Mesothelial cell of epicardium (in vitro differentiated cells): Measurements from ENCODE around the gene CDKN1A. TPM values are rescaled to one million over a fixed set of nuclear protein-coding genes. Genes with fewer than 3 reads are reported as not detected.

Source experiments
- DNase-seq, 2 experiments: peaks; one replicate each; pipeline ENCODE4 v3.0.0; 2021; ENCODE audit warnings: low spot score in 2 of 2; ENCODE audit not compliant: unreplicated experiment in 2 of 2
- H3K27ac Mint-ChIP-seq: 2 replicates; pipeline ENCODE4 v1.8.0; 2021; ENCODE audit warnings: mixed read lengths
- H3K27me3 Mint-ChIP-seq: 2 replicates; pipeline ENCODE4 v1.8.0; 2021; ENCODE audit warnings: low read depth, mixed read lengths
- H3K36me3 Mint-ChIP-seq: 2 replicates; pipeline ENCODE4 v1.8.0; 2021; ENCODE audit warnings: mixed read lengths
- H3K4me1 Mint-ChIP-seq: 2 replicates; pipeline ENCODE4 v1.8.0; 2021; ENCODE audit warnings: mixed read lengths
- H3K4me3 Mint-ChIP-seq: 2 replicates; pipeline ENCODE4 v1.8.0; 2021; ENCODE audit warnings: mild to moderate bottlenecking, moderate library complexity, mixed read lengths
- H3K9me3 Mint-ChIP-seq: 2 replicates; pipeline ENCODE4 v1.8.0; 2021; ENCODE audit warnings: mixed read lengths
- CTCF ChIP-seq: fragments of 200-600 bp; sonication (generic); IDR thresholded peaks from one replicate; pipeline ENCODE4 v1.5.0; 2021; ENCODE audit warnings: antibody characterized with exemption; ENCODE audit not compliant: unreplicated experiment
- total RNA-seq: library from RNA; stranded (reverse); gene quantifications from 3 replicates; pipeline ENCODE4 v1.2.1, GENCODE V29; 2021

The CDKN1A gene
- total RNA-seq, 1 donor from 2014 or later, result 57.1 TPM

GRCh38 chr6:36712816-36713215 lies 34.3 kb downstream of the CDKN1A start:
- Mint-ChIP-seq H3K4me1 (no peaks in the 10 kb centered on the region), H3K36me3 (no peaks in the 10 kb centered on the region), H3K27me3 (no peaks in the 10 kb centered on the region), H3K9me3 (no peaks in the 10 kb centered on the region), H3K27ac (no peak overlapping the region), H3K4me3 (no peak overlapping the region)
- TF ChIP-seq CTCF, result no peak
- no peak for DNase-seq

DNA sequence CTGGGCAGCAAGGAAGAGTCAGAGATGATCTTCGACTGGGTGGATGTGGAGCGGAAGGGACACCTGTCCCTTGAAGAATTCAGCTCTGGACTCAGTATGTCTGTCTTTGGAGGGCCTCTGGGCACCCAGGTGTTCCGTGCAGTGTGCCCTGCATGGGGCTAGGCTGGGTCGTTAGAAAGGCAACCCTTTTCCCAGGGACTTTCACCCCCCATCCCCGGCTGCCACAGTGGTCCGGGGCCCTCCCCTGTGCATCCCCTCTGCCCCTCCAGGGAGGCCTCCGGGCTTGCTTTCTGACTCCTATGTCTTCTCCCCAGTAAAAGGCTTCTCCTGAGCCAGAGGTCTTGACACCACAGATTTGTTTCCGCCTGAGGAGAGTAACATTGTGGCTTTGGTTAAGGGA lies 35.3 kb downstream of the CDKN1A start:
- no peak overlapping the region for H3K27ac Mint-ChIP-seq
- H3K4me1 Mint-ChIP-seq, result no peaks in the 10 kb centered on the region
- H3K36me3 Mint-ChIP-seq, result no peaks in the 10 kb centered on the region

DNA sequence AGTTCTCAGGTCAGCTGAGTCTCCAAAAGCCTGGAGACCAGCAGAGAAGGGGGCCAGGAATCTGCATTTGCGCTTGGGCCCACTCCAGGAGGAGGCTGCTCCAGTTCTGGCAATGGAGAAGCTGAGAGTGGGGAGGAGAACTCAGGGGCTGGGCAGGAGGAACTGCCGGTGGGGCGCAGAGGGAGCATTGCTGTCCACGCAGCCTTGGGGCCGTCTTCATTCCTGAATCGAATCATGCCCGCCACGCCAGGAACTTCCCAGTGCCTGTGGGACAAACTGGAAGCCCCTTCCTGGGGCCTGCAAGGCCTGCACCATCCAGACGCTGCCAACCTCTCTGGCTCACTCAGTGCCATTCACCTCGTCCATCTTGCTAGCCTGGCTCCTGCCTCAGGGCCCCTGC lies 36.0 kb downstream of the CDKN1A start:
- no peak for TF ChIP-seq CTCF
- Mint-ChIP-seq H3K4me3 (no peak overlapping the region), H3K27ac (no peak overlapping the region), H3K36me3 (no peaks in the 10 kb centered on the region), H3K4me1 (no peaks in the 10 kb centered on the region), H3K27me3 (no peaks in the 10 kb centered on the region), H3K9me3 (no peaks in the 10 kb centered on the region)
- DNase-seq, result no peak

More for the DNA sequence above, 35.3 kb downstream of the CDKN1A start:
- no peaks in the 10 kb centered on the region for H3K9me3 Mint-ChIP-seq
- H3K4me3 Mint-ChIP-seq, result no peak overlapping the region
- TF ChIP-seq CTCF, result no peak
- H3K27me3 Mint-ChIP-seq, result no peaks in the 10 kb centered on the region
- DNase-seq, result no peak

DNA sequence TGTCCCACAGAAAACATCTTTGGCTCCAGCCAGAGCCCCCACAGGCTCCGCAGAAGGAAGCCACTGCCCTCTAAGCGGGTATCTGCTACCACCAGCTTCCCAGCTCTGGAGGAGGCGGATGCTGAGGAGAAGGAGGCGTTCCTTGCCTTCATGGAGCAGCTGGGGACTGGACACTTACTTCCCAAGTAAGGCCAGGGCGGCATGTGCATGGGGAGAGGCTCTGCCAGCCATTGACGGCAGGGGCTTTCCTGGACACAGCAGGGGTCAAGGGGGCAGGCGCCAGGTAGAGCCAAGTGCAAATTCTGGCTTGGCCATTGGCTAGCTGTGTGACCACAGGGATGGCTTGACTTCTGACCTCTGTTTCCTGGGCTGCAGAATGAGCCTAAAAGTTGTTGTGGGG lies 37.0 kb downstream of the CDKN1A start:
- Mint-ChIP-seq H3K4me1 (no peaks in the 10 kb centered on the region), H3K27me3 (no peaks in the 10 kb centered on the region), H3K9me3 (no peaks in the 10 kb centered on the region), H3K27ac (no peak overlapping the region), H3K36me3 (no peaks in the 10 kb centered on the region), H3K4me3 (no peak overlapping the region)
- no peak for DNase-seq
- no peak for TF ChIP-seq CTCF

DNA sequence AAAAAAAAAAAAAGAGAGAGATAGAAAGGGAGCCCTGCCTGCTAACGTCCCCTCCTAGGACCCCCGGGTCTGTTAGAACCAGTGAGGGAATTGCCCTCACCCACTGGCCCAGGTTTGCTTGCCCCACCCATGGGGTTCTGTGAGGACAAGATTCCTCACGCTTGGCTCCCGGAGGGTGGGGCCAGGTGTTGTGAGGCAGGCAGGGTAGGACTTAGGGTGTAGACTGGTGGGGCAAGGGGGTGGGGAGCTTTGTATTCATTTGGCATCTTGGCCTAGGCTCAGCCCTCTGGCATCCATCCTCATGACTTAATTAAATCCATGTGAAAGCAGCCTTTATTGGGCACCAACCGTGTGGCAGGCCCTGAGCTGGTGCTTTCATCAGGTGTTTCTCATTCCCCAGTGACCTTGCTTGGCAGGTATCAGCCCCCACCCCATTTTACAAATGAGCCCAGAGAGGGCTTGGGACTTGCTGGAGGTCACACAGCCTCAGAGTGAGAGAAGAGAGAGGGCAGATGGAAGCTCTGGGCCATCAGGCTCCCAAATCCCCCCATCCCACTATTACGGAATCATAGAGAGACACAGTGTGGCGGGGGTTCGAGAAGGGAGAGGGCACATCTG lies 38.1 kb downstream of the CDKN1A start:
- TF ChIP-seq CTCF, result no peak
- DNase-seq, result no peak

GRCh38 chr6:36717231-36717825 lies 38.8 kb downstream of the CDKN1A start:
- Mint-ChIP-seq H3K4me1 (no peaks in the 10 kb centered on the region), H3K4me3 (no peak overlapping the region), H3K9me3 (no peaks in the 10 kb centered on the region), H3K36me3 (no peaks in the 10 kb centered on the region), H3K27ac (no peak overlapping the region), H3K27me3 (no peaks in the 10 kb centered on the region)
- no peak for TF ChIP-seq CTCF
- DNase-seq, result no peak

More for the DNA sequence above, 38.1 kb downstream of the CDKN1A start:
- H3K27ac Mint-ChIP-seq, result no peak overlapping the region
- no peaks in the 10 kb centered on the region for H3K4me1 Mint-ChIP-seq
- no peaks in the 10 kb centered on the region for H3K27me3 Mint-ChIP-seq
- no peak overlapping the region for H3K4me3 Mint-ChIP-seq
- no peaks in the 10 kb centered on the region for H3K36me3 Mint-ChIP-seq
- no peaks in the 10 kb centered on the region for H3K9me3 Mint-ChIP-seq
